ENCODE results near the gene LANCL1. TPM values are rescaled to one million over a fixed set of nuclear protein-coding genes. Genes with fewer than 3 reads are reported as not detected.
"Not testable (repeated sequence)": the region's sequence is repeated elsewhere in the genome, so short reads cannot be mapped to it uniquely, and the experiment has no call there.

LANCL1 gene
- total RNA-seq, 5 donors from 2014 or later (not counting 1 experiment from before 2014, with no cell fraction given) = 25.5 to 30.1 (median 27.9) TPM

GRCh38 chr2:210454336-210454735 lies 22.2 kb downstream of the LANCL1 start:
- CTCF ChIA-PET = no interaction called here
- Histone ChIP-seq H3K4me3 (ENCODE audit: control insufficient read depth in 1 of 2, extremely low read depth in 1 of 2, low read length in 1 of 2) (no peak overlapping the region), H3K36me3 (ENCODE audit: control insufficient read depth in 2 of 2, extremely low read depth in 1 of 2, insufficient read depth in 1 of 2, low read length in 1 of 2) (peaks cover 5 to 51% of the 10 kb centered on the region in 2 donors), H3K4me1 (ENCODE audit: control insufficient read depth in 1 of 2, extremely low read depth in 1 of 2, insufficient read depth in 2 of 2, low read length in 2 of 2) (no peaks in the 10 kb centered on the region), H3K27me3 (replicated peaks in 1 of 2; ENCODE audit: control insufficient read depth in 2 of 2, extremely low read depth in 1 of 2, insufficient read depth in 2 of 2, low read length in 1 of 2) (no peaks in the 10 kb centered on the region), H3K9me3 (no peaks in the 10 kb centered on the region), H3K27ac (ENCODE audit: low read length) (no peak overlapping the region)
- Mint-ChIP-seq H3K4me1 (peaks cover 18 to 25% (median 22%) of the 10 kb centered on the region in 3 donors), H3K27ac (no peak overlapping the region), H3K27me3 (no peaks in the 10 kb centered on the region), H3K36me3 (peaks cover 77% of the 10 kb centered on the region), H3K4me3 (no peak overlapping the region), H3K9me3 (peaks cover 5 to 11% (median 9%) of the 10 kb centered on the region in 3 donors)
- 100% methylated on average over 5 of the region's 8 CpGs for WGBS (ENCODE audit: insufficient coverage)
- POLR2A ChIA-PET = no interaction called here
- no peak for DNase-seq
- ATAC-seq (replicated peaks in 1 of 4) = no peak

- peaks cover 87% of the 10 kb centered on the region for H3K36me3 Mint-ChIP-seq
- POLR2A ChIA-PET = no interaction called here
- DNase-seq (no peak), ATAC-seq (replicated peaks in 1 of 4) (no peak)
- Histone ChIP-seq H3K27ac (ENCODE audit: low read length) (no peak overlapping the region), H3K4me3 (ENCODE audit: control insufficient read depth in 1 of 2, extremely low read depth in 1 of 2, low read length in 1 of 2) (no peak overlapping the region), H3K36me3 (ENCODE audit: control insufficient read depth in 2 of 2, extremely low read depth in 1 of 2, insufficient read depth in 1 of 2, low read length in 1 of 2) (peaks cover 5 to 40% of the 10 kb centered on the region in 2 donors), H3K27me3 (replicated peaks in 1 of 2; ENCODE audit: control insufficient read depth in 2 of 2, extremely low read depth in 1 of 2, insufficient read depth in 2 of 2, low read length in 1 of 2) (no peaks in the 10 kb centered on the region), H3K9me3 (no peaks in the 10 kb centered on the region), H3K4me1 (ENCODE audit: control insufficient read depth in 1 of 2, extremely low read depth in 1 of 2, insufficient read depth in 2 of 2, low read length in 2 of 2) (no peaks in the 10 kb centered on the region)
- peaks cover 14 to 32% (median 21%) of the 10 kb centered on the region in 3 donors for H3K9me3 Mint-ChIP-seq
- no peak overlapping the region for H3K27ac Mint-ChIP-seq
- no peak overlapping the region for H3K4me3 Mint-ChIP-seq
- CTCF ChIA-PET = no interaction called here
- WGBS (ENCODE audit: insufficient coverage) = no CpG with 5 or more reads among the region's 2 CpGs
- H3K27me3 Mint-ChIP-seq = no peaks in the 10 kb centered on the region
- peaks cover 17 to 31% (median 30%) of the 10 kb centered on the region in 3 donors for H3K4me1 Mint-ChIP-seq
Observed at GRCh38 chr2:210452194-210452593, 24.4 kb downstream of the LANCL1 start.

GRCh38 chr2:210450942-210451341 lies 25.6 kb downstream of the LANCL1 start:
- H3K4me1 ChIP-seq (ENCODE audit: control insufficient read depth in 1 of 2, extremely low read depth in 1 of 2, insufficient read depth in 2 of 2, low read length in 2 of 2); H3K4me3 Mint-ChIP-seq; H3K27me3 ChIP-seq (replicated peaks in 1 of 2; ENCODE audit: control insufficient read depth in 2 of 2, extremely low read depth in 1 of 2, insufficient read depth in 2 of 2, low read length in 1 of 2); POLR2A ChIA-PET; H3K27me3 Mint-ChIP-seq; ATAC-seq (replicated peaks in 1 of 4); H3K9me3 ChIP-seq; H3K27ac ChIP-seq (ENCODE audit: low read length); CTCF ChIA-PET; DNase-seq; H3K27ac Mint-ChIP-seq; H3K4me3 ChIP-seq (ENCODE audit: control insufficient read depth in 1 of 2, extremely low read depth in 1 of 2, low read length in 1 of 2): not testable (repeated sequence)
- Mint-ChIP-seq H3K9me3 (peaks cover 14 to 38% (median 22%) of the 10 kb centered on the region in 3 donors), H3K4me1 (peaks cover 25 to 33% (median 31%) of the 10 kb centered on the region in 3 donors), H3K36me3 (peaks cover 89% of the 10 kb centered on the region)
- no CpG with 5 or more reads among the region's 3 CpGs for WGBS (ENCODE audit: insufficient coverage)
- peaks cover 5 to 40% of the 10 kb centered on the region in 2 donors for H3K36me3 ChIP-seq (ENCODE audit: control insufficient read depth in 2 of 2, extremely low read depth in 1 of 2, insufficient read depth in 1 of 2, low read length in 1 of 2)

GRCh38 chr2:210445732-210446131 lies 30.8 kb downstream of the LANCL1 start:
- Mint-ChIP-seq H3K4me1 (peaks cover 24 to 29% (median 27%) of the 10 kb centered on the region in 3 donors), H3K27me3 (no peaks in the 10 kb centered on the region), H3K27ac (no peak overlapping the region), H3K9me3 (peaks cover 11 to 32% (median 14%) of the 10 kb centered on the region in 3 donors), H3K36me3 (peaks cover 65% of the 10 kb centered on the region), H3K4me3 (no peak overlapping the region)
- H3K36me3 ChIP-seq (ENCODE audit: control insufficient read depth in 2 of 2, extremely low read depth in 1 of 2, insufficient read depth in 1 of 2, low read length in 1 of 2) = peaks cover 4 to 14% of the 10 kb centered on the region in 2 donors
- H3K27ac ChIP-seq (ENCODE audit: low read length) = no peak overlapping the region
- H3K4me3 ChIP-seq (ENCODE audit: control insufficient read depth in 1 of 2, extremely low read depth in 1 of 2, low read length in 1 of 2) = no peak overlapping the region
- POLR2A ChIA-PET = no interaction called here
- CTCF ChIA-PET = interaction anchor here (0.7 to 0.8 kb wide), 2 partner anchors 12 to 172 kb away, joined by 3 to 6 read pairs; no protein-coding TSS in a partner anchor
- H3K9me3 ChIP-seq = no peaks in the 10 kb centered on the region
- DNase-seq = no peak
- H3K27me3 ChIP-seq (replicated peaks in 1 of 2; ENCODE audit: control insufficient read depth in 2 of 2, extremely low read depth in 1 of 2, insufficient read depth in 2 of 2, low read length in 1 of 2) = no peaks in the 10 kb centered on the region
- no peaks in the 10 kb centered on the region for H3K4me1 ChIP-seq (ENCODE audit: control insufficient read depth in 1 of 2, extremely low read depth in 1 of 2, insufficient read depth in 2 of 2, low read length in 2 of 2)
- no peak for ATAC-seq (replicated peaks in 1 of 4)
- WGBS (ENCODE audit: insufficient coverage) = 80% methylated on average over 1 of the region's 3 CpGs

- H3K27me3 ChIP-seq (replicated peaks in 1 of 2; ENCODE audit: control insufficient read depth in 2 of 2, extremely low read depth in 1 of 2, insufficient read depth in 2 of 2, low read length in 1 of 2) = no peaks in the 10 kb centered on the region
- Mint-ChIP-seq H3K4me1 (peaks cover 19 to 24% (median 23%) of the 10 kb centered on the region in 3 donors), H3K4me3 (no peak overlapping the region), H3K27me3 (no peaks in the 10 kb centered on the region), H3K36me3 (peaks cover 65% of the 10 kb centered on the region), H3K27ac (no peak overlapping the region), H3K9me3 (peaks cover 10 to 30% (median 13%) of the 10 kb centered on the region in 3 donors)
- H3K4me1 ChIP-seq (ENCODE audit: control insufficient read depth in 1 of 2, extremely low read depth in 1 of 2, insufficient read depth in 2 of 2, low read length in 2 of 2) = no peaks in the 10 kb centered on the region
- no peaks in the 10 kb centered on the region for H3K9me3 ChIP-seq
- ATAC-seq (replicated peaks in 1 of 4) (no peak), DNase-seq (peak in 1 of 35 experiments; percentile 32)
- ChIA-PET CTCF (interaction anchor here (0.7 to 0.8 kb wide), 2 partner anchors 172 to 702 kb away, joined by 3 read pairs; no protein-coding TSS in a partner anchor), POLR2A (no interaction called here)
- WGBS (ENCODE audit: insufficient coverage) = no CpG with 5 or more reads among the region's 3 CpGs
- peaks cover 4 to 19% of the 10 kb centered on the region in 2 donors for H3K36me3 ChIP-seq (ENCODE audit: control insufficient read depth in 2 of 2, extremely low read depth in 1 of 2, insufficient read depth in 1 of 2, low read length in 1 of 2)
- H3K27ac ChIP-seq (ENCODE audit: low read length) = no peak overlapping the region
- H3K4me3 ChIP-seq (ENCODE audit: control insufficient read depth in 1 of 2, extremely low read depth in 1 of 2, low read length in 1 of 2) = no peak overlapping the region
Observed at GRCh38 chr2:210445116-210445707, 31.3 kb downstream of the LANCL1 start.

- CTCF ChIA-PET = interaction anchor here in 1 of 2 donors (0.6 to 1.3 kb wide), 2 partner anchors 14 to 722 kb away, joined by 4 to 6 read pairs; no protein-coding TSS in a partner anchor
- DNase-seq = no peak
- no peak overlapping the region for H3K27ac ChIP-seq (ENCODE audit: low read length)
- peaks cover 4 to 30% of the 10 kb centered on the region in 2 donors for H3K36me3 ChIP-seq (ENCODE audit: control insufficient read depth in 2 of 2, extremely low read depth in 1 of 2, insufficient read depth in 1 of 2, low read length in 1 of 2)
- H3K9me3 ChIP-seq = no peaks in the 10 kb centered on the region
- no peaks in the 10 kb centered on the region for H3K4me1 ChIP-seq (ENCODE audit: control insufficient read depth in 1 of 2, extremely low read depth in 1 of 2, insufficient read depth in 2 of 2, low read length in 2 of 2)
- whole genome bisulfite sequencing (ENCODE audit: insufficient coverage) = no CpG with 5 or more reads among the region's 3 CpGs
- peaks cover 63% of the 10 kb centered on the region for H3K36me3 Mint-ChIP-seq
- peaks cover 9 to 19% (median 12%) of the 10 kb centered on the region in 3 donors for H3K9me3 Mint-ChIP-seq
- peaks cover 10 to 16% (median 14%) of the 10 kb centered on the region in 3 donors for H3K4me1 Mint-ChIP-seq
- no peaks in the 10 kb centered on the region for H3K27me3 Mint-ChIP-seq
- H3K27me3 ChIP-seq (replicated peaks in 1 of 2; ENCODE audit: control insufficient read depth in 2 of 2, extremely low read depth in 1 of 2, insufficient read depth in 2 of 2, low read length in 1 of 2) = no peaks in the 10 kb centered on the region
- H3K27ac Mint-ChIP-seq = no peak overlapping the region
- POLR2A ChIA-PET = no interaction called here
- no peak for ATAC-seq (replicated peaks in 1 of 4)
- H3K4me3 ChIP-seq (ENCODE audit: control insufficient read depth in 1 of 2, extremely low read depth in 1 of 2, low read length in 1 of 2) = no peak overlapping the region
- H3K4me3 Mint-ChIP-seq = no peak overlapping the region
Observed at GRCh38 chr2:210443527-210443926, 33.0 kb downstream of the LANCL1 start.

Measured in T-cell (primary cell).